Stimulated activated naive CD4-positive, alpha-beta T cell (primary cell): Measurements from ENCODE around the gene GSS.

Source experiments
- DNase-seq, 6 experiments: peaks; one replicate each; lab custom pipeline; 2025; lab: John Stamatoyannopoulos, UW

Gene GSS

DNA sequence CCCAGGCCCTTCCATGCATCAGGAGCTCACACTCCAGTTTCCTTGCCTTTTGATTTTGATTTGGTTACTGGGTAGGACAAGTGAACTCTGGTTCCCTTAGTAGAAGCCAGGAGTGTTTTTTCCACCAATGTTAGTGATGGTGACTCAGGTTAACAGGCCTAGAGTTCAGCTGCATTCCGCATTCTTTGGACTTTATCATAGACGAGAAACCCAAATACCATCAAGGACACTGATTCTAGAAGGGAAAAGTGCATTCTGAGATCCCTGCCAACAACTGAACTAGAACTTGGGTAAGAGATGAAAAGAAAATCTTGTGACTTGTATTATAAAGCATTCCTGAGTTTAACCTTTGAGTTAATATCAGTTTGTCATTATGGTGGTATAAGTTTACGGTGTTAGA is 8.9 kb downstream of the GSS start:
- DNase-seq, result no peak

DNA sequence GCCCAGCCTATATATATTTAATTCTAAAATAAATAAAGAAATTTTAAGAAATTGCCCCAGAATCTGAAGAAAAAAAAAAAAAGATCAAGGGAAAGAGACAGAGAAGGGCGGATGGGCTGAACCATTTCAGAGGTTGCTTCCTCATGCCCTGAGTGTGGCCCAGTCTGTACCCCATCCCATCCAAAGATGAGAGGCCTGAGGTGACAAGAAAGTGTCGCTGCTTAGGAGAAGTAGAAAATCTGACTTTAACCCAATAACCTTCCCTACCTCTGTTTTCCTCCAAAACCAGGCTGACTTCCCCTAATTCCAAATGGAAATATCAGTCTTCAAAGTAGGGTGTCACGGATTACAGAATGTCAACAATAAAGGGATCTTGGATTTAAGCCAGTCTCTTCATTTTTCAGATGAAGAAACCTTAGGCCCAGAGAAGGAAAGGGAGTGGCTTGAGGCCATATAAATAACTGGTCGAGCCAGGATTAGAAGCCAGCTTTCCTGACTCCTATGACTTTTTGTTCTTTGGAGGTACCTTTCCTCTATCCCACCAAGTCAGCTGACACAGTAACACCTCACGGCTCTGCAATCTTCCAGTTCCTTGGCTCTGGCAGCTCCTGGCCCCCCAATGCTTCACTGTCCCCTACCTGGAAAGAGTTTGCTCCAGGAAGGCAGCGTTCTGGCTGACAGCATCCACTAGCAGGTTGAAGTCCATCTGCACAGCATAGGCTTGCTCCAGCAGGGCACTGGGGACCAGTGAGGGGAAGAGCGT is 10.1 kb downstream of the GSS start:
- no peak for DNase-seq

DNA sequence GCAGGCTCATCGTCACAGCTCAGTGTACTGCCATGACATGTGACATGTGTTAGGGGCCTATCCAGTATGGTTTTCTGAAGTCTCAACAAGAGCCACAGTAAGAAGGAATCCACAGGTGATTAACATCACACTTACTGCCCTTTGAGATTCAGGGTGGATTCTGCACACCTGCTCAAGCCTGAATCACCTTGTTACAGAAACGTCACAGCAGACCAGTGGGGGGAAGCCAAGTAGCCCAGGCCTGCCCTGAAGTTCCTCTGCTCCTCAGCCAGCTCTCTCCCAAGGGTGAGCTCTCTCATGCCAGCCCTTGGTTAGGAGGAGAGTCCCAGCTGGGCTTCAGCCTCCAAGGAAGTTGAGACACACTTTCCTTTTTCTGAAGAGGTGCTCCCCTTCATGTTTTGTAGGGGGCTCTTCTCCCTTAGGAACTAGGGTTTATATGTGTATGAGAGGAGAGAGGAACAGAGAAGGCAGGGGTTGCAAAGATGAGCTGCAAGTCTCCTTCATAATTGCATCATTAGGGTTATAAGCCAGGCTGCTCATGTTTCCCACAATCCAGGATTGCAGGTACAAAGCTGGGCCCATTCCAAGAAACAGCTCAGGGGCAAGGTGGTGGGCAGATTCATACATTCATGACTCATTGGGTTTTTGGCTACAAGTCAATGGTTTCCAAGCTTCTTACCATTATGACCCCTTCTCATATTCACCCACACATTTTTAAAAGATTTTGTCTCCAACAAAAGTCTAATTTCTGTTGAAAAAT is 11.6 kb downstream of the GSS start:
- no peak for DNase-seq

DNA sequence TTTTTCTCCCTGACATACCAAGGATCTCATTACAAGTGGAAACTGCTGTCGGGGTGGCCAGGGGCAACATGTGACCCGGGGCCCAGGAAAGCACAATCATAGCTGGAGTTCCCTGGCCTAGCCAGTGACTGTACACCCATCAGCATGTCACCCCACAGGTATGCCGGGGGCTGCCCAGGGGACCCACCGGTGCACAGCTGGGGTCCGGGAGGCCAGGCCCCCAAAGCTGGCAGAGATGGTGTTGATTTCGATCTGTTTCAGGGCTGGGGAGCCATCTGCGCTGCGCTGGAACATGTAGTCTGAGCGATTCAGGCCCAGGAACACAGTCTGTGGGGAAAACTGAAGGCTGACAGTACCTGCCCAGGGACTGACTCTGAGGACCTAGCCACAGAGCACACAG is 13.3 kb downstream of the GSS start:
- no peak for DNase-seq

DNA sequence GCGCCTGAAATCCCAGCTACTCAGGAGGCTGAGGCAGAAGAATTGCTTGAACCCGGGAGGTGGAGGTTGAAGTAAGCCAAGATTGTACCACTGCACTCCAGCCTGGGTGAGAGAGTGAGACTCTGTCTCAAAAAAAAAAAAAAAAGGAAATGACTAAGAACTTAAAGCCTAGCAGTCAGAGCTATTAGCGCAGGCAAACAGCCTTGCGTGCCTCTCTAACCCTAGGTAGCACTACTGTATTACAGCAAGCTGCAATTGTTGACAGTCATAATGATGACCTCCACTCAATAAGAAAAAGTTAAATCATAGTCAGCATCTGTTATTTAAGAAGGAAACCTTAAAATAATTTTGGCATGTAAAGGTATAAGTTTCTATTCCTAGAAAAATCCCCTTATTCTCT is 14.4 kb downstream of the GSS start:
- no peak for DNase-seq

DNA sequence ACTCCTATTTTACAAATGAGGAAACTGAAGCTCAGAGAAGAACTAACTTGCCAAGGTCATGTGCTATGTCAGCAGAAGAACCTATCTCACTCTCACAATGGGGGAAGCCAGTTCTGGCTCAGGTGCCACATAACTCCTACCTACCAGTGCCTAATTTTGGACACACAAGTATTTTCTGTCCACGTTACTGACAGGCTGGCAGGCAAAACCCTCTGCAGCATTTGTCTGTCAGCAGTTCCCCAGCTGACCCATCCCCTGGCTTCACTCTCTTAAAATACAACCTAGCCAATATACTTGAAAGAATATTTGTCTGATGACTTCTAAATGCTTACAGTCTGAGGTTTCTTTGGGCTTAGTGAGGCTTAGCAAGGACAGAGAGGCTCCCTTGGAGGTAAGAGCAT is 15.5 kb downstream of the GSS start:
- no peak for DNase-seq

DNA sequence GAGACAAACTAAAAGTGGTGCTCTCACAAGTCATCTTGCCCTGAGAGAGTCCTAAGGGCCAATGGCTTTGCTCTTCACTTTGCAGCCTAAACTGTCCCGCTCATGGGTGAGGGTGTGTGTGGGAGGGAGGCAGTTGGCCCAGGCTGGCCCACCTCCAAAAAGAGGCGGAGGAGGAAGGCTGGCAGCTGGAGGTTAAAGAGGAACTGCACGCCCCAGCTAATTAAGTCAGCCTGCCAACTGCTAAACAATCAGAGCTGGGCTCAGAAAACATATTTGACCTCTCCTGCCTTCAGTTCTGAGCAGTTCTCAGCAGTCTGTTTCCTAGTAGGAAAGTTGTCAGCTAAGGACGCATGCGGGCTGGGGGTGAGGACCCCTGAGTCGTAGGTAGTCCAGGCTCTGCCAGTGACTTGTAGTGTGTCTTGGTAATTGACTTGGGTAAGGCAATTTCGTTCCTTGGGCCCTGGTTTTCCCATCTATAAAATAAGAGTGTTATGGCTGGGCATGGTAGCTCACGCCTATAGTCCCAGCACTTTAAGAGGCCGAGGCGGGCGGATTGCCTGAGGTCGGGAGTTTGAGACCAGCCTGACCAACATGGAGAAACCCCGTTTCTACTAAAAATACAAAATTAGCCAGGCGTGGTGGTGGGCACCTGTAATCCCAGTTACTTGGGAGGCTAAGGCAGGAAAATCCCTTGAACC is 17.0 kb downstream of the GSS start:
- no peak for DNase-seq

DNA sequence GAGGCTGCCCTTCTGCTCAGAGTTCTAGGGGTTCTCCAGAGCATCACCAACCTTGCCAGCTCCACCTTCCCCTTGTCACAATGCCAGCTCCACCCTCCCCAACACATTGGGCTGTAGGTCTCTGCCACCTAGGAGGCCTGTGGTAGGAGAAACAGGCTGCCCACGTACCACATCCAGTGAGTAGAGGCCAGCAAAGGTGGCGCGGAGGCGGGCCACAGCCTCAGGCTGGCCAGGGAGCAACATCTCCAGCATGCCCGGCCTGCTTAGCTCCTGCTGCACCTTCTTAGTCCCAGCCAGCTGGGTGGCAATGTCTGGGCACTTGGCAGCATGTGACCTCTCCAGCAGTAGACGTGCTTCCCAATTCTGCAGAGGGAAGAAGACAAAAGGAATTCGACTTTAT is 23.8 kb downstream of the GSS start:
- DNase-seq, result no peak

DNA sequence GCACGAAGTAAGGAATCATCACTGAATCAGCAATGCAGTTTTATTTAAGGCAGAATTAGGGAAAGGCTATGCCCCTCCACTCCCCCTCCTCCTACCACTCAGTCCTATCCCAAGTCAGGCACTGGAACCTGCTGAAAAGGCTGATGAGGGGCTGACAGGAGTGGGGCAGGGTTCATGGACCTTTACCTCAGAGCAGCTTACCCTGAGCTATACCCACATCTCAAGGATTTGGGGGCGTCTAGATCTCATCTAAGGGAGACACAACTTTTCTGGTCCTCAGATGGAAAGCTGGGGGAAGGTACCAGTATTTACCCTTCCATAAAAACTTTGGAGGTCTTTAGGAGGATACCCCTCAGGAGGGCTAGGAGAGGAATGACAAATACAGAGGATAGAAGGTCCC is 27.2 kb downstream of the GSS start:
- DNase-seq, result no peak

DNA sequence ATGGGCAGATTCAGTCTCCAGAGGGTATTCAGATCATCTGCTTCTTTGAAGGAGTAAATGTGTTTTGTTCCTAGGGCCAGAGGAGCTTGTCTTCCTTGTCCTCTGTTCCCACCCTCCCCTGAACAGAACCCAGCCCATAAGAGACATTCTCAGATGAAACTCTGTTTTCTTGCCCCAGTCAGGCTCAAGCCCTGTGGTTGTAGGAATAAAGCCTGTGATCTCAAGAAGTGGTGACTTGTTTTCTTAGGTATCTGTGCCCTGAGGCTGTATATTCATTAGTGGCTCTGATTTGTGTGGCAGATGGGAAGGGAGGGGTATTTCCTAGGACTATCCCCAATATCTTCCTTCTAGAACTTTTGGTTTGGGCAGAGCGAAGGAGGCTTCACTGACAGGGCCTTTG is 27.9 kb downstream of the GSS start:
- no peak for DNase-seq

DNA sequence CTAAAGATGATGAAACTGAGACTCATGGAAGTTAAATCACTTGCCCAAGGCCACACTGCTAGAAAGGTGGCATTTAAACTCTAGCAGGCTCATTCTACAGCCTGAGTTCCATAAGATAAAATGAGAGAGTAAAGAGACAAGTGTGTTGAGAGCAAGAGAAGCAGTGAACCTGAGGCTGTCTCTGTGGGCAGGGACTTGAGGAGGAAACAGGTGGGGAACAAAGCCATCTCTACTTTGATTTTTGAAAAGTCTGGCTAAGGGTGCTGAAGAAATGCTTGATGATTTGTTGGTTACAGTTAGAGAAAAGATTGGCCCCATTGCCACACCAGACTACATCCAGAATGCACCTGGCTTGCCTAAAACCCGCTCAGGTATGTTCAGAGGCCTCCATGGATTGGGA is 29.0 kb downstream of the GSS start:
- no peak for DNase-seq

DNA sequence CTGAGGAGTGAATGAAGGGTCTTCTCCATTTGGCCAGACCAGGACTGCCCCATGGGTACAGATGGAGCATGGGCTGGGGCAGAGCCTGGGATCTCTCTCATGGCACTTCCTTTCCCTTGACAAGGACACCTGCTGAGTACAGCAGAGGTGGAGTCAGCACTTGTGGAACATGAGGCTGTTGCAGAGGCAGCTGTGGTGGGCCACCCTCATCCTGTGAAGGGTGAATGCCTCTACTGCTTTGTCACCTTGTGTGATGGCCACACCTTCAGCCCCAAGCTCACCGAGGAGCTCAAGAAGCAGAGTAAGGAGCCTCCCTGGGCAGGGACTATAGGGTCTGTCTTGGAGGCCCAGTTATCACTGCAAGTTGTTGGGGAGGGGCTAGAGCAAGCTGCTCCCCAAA is 29.6 kb downstream of the GSS start:
- DNase-seq, result no peak

DNA sequence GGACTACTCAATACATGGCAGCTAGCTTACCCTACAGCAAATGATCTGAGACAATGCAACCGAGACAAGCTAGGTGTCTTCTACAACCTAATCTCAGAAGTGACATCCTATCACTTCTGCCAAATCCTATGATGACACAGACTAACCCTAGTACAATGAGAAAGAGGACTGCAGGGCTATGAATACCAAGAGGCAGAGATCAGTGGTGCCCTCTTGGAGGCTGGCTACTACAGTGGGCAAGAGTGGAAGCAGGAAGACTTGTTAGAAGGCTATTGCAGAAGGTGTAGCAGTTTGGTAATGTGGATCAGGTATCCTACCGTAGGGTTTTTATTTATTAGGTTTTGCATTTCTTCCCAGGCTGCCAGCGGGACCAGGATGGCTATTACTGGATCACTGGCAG is 30.3 kb downstream of the GSS start:
- no peak for DNase-seq

DNA sequence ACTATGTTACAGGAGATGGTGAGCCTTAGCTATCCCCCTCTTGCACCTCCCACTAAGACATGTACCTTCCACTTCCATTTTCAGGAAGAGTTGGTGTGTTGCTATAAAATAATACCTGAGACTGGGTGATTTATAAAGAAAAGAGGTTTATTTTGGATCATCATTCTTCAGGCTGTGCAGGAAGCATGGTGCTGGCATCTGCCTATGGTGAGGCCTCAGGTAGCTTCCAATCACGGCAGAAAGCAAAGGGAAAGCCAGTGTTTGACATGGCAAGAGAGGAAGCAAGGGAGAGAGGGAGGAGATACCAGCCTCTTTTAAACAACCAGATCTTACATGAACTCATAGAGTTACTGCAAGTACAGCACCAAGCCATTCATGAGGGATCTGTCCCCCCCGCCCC is 32.2 kb downstream of the GSS start:
- DNase-seq, result no peak

DNA sequence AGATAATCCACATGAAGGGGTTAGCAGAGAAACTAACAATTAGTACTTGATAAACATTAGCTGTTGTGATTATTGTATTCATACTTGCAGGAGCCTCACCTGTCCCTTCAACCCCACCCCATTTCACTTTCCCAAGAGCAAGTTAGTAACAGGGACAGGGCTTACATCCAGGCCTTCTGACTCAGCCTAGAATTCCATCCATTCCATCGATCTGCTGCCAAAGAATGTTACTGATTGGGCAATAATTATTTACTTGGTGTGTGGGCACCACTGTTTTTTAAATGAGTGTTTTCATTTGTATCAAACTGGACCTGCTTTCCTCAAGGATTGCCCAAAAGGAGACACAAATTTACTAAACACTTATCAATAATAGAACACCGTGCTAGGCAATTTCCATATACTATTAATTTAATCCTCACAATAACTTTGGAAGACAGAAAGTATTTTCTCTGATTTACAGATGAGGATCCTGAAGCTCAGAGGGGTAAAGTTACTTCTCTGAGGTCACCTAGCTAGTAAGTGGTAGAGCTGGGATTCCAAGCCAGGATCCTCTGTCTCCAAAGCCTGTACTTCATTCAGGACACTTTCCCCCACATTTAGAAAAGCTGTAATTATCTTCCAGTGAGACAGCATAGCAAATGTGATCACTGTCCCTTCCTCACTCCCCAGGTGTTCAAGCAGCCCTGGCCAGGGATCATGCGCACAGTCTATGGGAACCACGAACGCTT is 32.8 kb downstream of the GSS start:
- no peak for DNase-seq

DNA sequence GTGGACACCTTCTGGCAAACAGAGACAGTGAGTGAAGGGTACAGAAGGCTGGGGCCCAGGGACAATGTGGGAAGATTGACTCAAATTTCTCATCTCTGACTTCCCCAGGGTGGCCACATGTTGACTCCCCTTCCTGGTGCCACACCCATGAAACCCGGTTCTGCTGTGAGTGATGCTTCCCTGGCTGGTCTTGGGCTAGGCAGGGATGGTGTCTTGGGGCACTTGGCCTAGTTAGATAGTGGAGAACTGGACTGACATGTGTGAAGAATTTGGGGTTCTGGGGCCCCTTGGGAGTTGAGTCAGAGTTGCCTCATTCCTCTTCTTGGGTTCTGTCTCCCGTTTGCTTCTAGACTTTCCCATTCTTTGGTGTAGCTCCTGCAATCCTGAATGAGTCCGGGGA is 34.2 kb downstream of the GSS start:
- no peak for DNase-seq

DNA sequence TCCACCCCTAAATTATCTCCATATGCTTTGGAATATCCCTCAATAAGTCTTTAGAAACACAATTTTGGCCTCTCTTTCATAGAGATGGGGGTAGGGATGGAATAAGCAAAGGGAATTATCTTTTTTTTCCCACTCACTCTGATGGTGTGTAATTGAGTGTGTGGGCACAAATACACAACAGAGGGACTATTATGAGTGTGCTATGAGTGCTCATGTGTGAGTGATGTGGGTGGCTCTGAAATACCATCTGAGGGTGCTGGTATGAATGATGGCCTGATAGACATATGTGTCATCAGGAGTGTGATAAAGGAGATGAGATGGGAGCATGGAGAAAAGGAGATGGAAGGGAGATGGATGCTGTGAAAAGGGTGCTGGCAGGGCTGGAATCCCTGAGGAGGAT is 35.6 kb downstream of the GSS start:
- no peak for DNase-seq

DNA sequence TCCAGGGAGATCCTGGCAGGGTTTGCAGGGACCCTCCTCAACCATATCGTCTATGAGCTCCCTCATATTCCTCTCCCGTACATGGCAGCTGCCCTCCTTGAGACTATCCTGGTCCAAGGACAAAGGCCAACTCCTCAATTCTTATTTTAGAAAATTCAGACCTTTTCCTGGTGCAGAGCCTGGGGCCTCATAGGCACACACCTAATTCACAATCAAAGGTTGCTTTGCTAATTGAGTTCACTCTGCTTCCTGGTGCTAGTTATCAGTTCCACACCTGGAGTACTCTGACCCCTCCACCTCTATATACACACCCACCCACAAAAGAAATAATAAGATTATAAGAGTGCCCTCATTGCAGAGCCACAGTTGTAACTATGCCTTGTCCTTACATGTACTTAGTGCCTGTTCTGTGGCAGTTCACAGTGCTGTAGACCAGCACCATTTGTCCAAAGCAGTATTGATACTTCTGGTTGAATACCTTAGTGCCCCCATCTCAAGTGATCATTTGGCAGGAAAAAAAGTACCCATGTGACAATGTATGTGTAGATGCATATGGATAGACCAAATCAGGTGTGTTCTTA is 38.7 kb downstream of the GSS start:
- DNase-seq, result no peak

DNA sequence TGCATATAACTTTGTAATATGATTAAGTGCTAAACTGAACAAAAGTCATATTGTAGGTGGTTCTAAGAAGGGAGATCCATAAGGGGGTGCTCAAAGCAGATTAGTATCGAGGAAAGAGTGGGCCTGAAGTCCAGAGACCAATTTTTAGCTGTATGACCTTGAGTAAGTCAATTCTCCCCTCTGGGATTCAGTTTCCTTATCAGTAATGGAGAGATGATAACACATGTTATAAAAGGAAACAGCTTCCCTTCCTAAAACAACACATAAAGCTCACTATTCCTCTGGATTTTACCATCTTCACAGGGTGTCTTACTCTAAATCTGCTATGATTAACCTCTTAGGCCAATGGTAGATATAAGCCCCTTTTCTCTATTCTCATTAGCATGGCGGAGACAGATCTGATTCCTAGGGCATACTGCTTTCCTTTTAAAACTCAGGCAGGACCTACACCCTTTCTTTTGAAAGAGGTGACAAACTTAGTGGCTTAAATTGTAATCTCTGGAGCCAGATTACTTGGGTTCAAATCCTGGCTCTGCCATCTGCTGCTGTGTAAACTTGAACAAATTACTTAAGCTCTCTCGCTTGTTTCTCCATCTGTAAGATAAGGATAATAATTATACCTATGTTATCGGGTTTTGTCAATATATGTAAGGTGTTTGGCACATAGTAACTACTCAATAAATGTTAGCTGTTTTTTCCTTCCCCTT is 39.7 kb downstream of the GSS start:
- no peak for DNase-seq

DNA sequence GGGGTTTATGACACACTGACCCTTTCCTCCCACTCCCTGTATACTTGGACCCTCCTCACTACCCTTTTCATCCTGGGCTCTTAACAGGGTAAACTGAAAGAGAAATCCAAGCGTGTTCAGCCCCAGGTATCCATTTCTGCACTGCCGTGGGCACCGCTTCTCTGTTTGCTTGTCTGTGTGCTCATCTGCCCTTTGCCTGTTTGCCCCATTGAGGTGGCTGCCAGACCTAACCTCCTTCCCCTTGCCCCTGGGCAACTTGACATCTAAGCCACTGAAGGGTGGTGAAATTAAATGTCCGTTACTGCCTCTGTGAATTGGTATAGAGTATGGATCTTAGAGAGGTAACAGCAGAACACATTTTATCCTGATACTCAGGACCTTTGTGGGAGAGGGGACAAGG is 40.5 kb downstream of the GSS start:
- DNase-seq, result no peak
